Measurements from ENCODE around the gene MAG.

MAG gene

GRCh38 chr19:35248310-35249145 lies 43.4 kb upstream of the MAG start, which contains the start of gene LSR (continued):
- TF ChIP-seq, protein P1, sequence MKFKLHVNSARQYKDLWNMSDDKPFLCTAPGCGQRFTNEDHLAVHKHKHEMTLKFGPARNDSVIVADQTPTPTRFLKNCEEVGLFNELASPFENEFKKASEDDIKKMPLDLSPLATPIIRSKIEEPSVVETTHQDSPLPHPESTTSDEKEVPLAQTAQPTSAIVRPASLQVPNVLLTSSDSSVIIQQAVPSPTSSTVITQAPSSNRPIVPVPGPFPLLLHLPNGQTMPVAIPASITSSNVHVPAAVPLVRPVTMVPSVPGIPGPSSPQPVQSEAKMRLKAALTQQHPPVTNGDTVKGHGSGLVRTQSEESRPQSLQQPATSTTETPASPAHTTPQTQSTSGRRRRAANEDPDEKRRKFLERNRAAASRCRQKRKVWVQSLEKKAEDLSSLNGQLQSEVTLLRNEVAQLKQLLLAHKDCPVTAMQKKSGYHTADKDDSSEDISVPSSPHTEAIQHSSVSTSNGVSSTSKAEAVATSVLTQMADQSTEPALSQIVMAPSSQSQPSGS (tag by site-specific recombination; IDR thresholded peaks at IDR 0.05; ENCODE audit: low read depth) = peak; percentile 6; the same call in 1 of the 2 replicates
- TF ChIP-seq ZNF670 (tag by site-specific recombination; IDR thresholded peaks at IDR 0.05; ENCODE audit: low read depth) (no peak; the same call in 1 of the 2 replicates), ZEB2 (tag by site-specific recombination; IDR thresholded peaks at IDR 0.05) (peak; percentile 97), AEBP2 (tag by site-specific recombination; IDR thresholded peaks at IDR 0.05; ENCODE audit: borderline replicate concordance) (peak; percentile 64; the same call in 1 of the 2 replicates), SP3 (tag by site-specific recombination; IDR thresholded peaks at IDR 0.05) (peak; percentile 100), ZBTB44 (tag by site-specific recombination; IDR thresholded peaks at IDR 0.05) (no peak; the same call in 1 of the 2 replicates), ZNF785 (tag by site-specific recombination; IDR thresholded peaks at IDR 0.05) (peak; percentile 94), ZNF621 (tag by site-specific recombination; IDR thresholded peaks at IDR 0.05) (no peak), PRDM6 (tag by site-specific recombination; IDR thresholded peaks at IDR 0.05) (no peak; the same call in 1 of the 2 replicates), IKZF3 (tag by site-specific recombination; IDR thresholded peaks at IDR 0.05) (0 out of 2 replicates have a peak, but pooled peaks have one; percentile 18), ZNF776 (tag by site-specific recombination; IDR thresholded peaks at IDR 0.05; ENCODE audit: borderline replicate concordance) (no peak), ZNF335 (tag by site-specific recombination; conservative IDR thresholded peaks at IDR 0.05) (peak; percentile 99), ZNF2 (tag by site-specific recombination; IDR thresholded peaks at IDR 0.05) (peak; percentile 97), ZNF513 (tag by site-specific recombination; IDR thresholded peaks at IDR 0.05) (no peak; the same call in 1 of the 2 replicates), KLF9 (tag by site-specific recombination; IDR thresholded peaks at IDR 0.05; ENCODE audit: low read depth) (peak; percentile 93), ZNF623 (tag by site-specific recombination; IDR thresholded peaks at IDR 0.05) (no peak; the same call in 1 of the 2 replicates), WT1 (tag by site-specific recombination; IDR thresholded peaks at IDR 0.05) (peak; percentile 85), ZBTB20 (tag by site-specific recombination; IDR thresholded peaks at IDR 0.05) (peak; percentile 94), GLI4 (tag by site-specific recombination; IDR thresholded peaks at IDR 0.05) (peak; percentile 80), ZNF132 (tag by site-specific recombination; IDR thresholded peaks at IDR 0.05; ENCODE audit: borderline replicate concordance) (no peak), PRDM1 (tag by site-specific recombination; IDR thresholded peaks at IDR 0.05) (no peak; the same call in none of the 2 replicates), ZNF221 (tag by site-specific recombination; IDR thresholded peaks at IDR 0.05; ENCODE audit: borderline replicate concordance) (no peak), MZF1 (tag by site-specific recombination; IDR thresholded peaks at IDR 0.05; ENCODE audit: borderline replicate concordance) (no peak; the same call in 1 of the 2 replicates), ZNF391 (tag by site-specific recombination; IDR thresholded peaks at IDR 0.05; ENCODE audit: borderline replicate concordance, low read depth) (peak; percentile 88; the same call in 1 of the 2 replicates), HOXC10 (CRISPR knock-in tag; IDR thresholded peaks at IDR 0.05) (no peak)
- TF ChIP-seq, protein P2, sequence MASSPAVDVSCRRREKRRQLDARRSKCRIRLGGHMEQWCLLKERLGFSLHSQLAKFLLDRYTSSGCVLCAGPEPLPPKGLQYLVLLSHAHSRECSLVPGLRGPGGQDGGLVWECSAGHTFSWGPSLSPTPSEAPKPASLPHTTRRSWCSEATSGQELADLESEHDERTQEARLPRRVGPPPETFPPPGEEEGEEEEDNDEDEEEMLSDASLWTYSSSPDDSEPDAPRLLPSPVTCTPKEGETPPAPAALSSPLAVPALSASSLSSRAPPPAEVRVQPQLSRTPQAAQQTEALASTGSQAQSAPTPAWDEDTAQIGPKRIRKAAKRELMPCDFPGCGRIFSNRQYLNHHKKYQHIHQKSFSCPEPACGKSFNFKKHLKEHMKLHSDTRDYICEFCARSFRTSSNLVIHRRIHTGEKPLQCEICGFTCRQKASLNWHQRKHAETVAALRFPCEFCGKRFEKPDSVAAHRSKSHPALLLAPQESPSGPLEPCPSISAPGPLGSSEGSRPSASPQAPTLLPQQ (tag by site-specific recombination; IDR thresholded peaks at IDR 0.05) = peak; percentile 100
- TF ChIP-seq, protein P3, sequence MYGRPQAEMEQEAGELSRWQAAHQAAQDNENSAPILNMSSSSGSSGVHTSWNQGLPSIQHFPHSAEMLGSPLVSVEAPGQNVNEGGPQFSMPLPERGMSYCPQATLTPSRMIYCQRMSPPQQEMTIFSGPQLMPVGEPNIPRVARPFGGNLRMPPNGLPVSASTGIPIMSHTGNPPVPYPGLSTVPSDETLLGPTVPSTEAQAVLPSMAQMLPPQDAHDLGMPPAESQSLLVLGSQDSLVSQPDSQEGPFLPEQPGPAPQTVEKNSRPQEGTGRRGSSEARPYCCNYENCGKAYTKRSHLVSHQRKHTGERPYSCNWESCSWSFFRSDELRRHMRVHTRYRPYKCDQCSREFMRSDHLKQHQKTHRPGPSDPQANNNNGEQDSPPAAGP (tag by site-specific recombination; IDR thresholded peaks at IDR 0.05) = peak; percentile 100
